Measurements from ENCODE around the gene RD3L.
A peak's percentile ranks its signal among the peaks of the same experiment; 100 is the strongest.
"Not testable (repeated sequence)": the region's sequence is repeated elsewhere in the genome, so short reads cannot be mapped to it uniquely, and the experiment has no call there.

RD3L gene

DNA sequence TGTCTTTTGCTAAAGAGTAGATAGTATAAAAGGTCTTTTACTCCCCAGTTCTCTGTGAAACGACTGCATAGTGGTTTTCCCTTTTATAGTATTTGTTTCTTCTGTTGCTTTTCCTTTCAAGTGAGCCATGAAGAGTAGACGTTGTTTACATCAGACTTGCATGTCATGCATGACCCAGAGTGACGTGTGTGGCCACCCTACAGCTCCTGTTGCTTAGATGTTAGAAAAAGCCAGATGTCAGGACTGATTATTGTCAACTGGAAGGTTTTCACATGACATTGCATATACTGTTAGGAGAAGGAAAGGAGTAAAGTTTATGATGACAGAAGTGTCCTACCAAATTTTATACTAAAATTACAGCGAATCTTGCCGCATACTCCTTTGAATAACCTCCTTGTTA is 1.3 kb upstream of the RD3L start:
- Mint-ChIP-seq H3K4me3 (no peak overlapping the region), H3K27me3 (no peaks in the 10 kb centered on the region), H3K4me1 (ENCODE audit: low read depth) (peaks cover under 1% of the 10 kb centered on the region), H3K36me3 (ENCODE audit: low read depth) (no peaks in the 10 kb centered on the region), H3K9me3 (no peaks in the 10 kb centered on the region), H3K27ac (no peak overlapping the region)
- intact Hi-C loops (cut with micrococcal nuclease) = no loop called here

DNA sequence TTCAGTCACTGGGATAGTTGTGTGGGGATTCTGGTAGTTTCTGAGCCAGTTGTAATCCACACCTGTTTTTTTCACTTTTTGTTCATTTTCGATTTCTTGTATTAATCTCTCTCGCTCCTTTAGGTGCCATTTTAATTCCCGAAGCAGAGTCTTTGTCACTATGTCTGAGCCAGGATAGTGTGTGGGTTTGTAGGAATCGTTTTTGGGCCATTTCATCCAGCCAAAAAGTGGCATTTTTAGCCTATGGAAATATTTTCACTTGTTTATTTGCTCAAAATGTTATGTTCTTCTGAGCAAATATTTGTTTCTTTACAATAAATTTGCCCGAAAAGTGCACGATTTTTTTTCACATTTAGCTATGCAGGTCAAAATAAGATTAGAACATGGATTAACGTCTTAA is 867 bp downstream of the RD3L start:
- Mint-ChIP-seq H3K9me3 (no peaks in the 10 kb centered on the region), H3K27ac (no peak overlapping the region), H3K36me3 (ENCODE audit: low read depth) (no peaks in the 10 kb centered on the region), H3K27me3 (no peaks in the 10 kb centered on the region), H3K4me1 (ENCODE audit: low read depth) (peaks cover 9% of the 10 kb centered on the region), H3K4me3 (no peak overlapping the region)
- intact Hi-C loops (cut with micrococcal nuclease) = no loop called here

DNA sequence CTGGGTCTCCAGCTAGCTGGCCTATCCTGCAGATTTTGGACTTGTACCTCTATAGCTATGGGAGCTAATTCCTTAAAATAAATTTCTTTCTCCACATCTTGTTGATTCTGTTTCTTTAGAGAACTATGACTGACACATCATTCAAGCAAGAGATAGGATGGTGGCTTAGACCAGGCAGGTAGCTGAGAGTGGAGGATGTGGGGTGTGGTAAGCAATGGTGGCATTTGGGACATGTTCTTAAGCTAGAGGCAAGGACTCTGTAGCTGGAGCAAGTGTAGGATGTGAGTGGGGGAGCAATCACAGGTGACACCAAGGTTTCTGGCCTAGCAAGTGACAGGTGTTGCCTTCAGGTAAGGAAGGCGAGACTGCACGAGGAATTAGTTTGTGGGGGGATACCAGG is 7.2 kb downstream of the RD3L start:
- H3K27me3 Mint-ChIP-seq = no peaks in the 10 kb centered on the region
- H3K27ac Mint-ChIP-seq = no peak overlapping the region
- intact Hi-C loops (cut with micrococcal nuclease) = no loop called here
- no peak overlapping the region for H3K4me3 Mint-ChIP-seq
- no peaks in the 10 kb centered on the region for H3K9me3 Mint-ChIP-seq
- peaks cover 60% of the 10 kb centered on the region for H3K4me1 Mint-ChIP-seq (ENCODE audit: low read depth)
- H3K36me3 Mint-ChIP-seq (ENCODE audit: low read depth) = no peaks in the 10 kb centered on the region

DNA sequence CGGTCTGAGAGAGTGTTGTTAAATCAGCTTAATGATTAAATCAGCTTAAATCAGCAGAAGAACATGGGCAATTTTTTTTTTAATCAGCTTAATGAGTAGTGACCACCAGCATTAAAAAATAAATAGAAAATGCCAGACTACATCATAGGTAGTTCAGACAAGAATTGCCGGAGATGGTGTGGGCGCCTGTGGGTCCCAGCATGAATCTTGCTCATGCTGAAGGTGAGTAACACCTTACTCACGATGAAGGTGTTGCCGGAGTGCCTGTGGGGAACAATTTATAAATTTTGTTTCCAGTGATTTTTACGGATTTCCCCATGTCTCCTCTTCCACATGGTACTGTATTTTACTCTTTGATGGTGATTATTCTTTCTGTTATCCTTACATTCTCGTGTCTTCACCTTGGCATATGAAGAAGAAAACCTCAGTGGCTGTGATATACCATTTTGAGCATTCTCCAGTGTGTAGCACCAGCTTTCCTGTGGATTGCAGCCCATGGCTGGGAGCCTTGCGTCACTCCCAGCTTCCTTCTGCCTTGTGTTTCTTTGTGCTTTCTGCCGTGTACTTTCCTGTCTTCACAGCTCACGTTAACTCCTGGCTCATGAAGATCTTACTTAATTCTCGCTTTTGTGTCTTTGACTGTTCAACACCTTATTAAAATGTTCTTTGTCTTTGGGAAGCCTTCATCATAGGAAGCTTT is 9.4 kb downstream of the RD3L start:
- Mint-ChIP-seq H3K36me3 (ENCODE audit: low read depth) (no peaks in the 10 kb centered on the region), H3K27ac (peak overlapping the region; percentile 8), H3K27me3 (no peaks in the 10 kb centered on the region), H3K4me3 (no peak overlapping the region), H3K9me3 (no peaks in the 10 kb centered on the region), H3K4me1 (ENCODE audit: low read depth) (peaks cover 72% of the 10 kb centered on the region)
- intact Hi-C loops (cut with micrococcal nuclease) = no loop called here

DNA sequence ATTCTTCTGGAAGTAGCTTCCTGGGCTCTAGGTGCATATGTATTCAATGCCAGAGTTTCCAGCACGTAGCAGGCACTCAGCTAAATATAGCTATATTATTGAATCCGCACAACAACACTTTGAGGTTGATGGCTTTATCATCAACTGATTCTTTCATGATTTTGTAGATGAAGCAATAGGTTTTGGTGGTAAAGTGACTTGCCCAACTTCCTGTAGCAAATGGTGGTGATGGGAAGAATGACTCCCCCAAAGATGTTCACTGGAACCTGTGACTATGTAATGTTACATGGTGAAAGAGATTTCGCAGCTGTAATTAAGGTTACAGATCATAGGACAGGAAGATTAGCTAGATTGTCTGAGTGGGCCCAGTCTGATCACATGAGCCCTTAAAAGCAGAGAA is 10.9 kb downstream of the RD3L start:
- intact Hi-C loops (cut with micrococcal nuclease) = no loop called here
- Mint-ChIP-seq H3K9me3 (no peaks in the 10 kb centered on the region), H3K4me1 (ENCODE audit: low read depth) (peaks cover 63% of the 10 kb centered on the region), H3K27ac (no peak overlapping the region), H3K4me3 (no peak overlapping the region), H3K36me3 (ENCODE audit: low read depth) (no peaks in the 10 kb centered on the region), H3K27me3 (no peaks in the 10 kb centered on the region)

DNA sequence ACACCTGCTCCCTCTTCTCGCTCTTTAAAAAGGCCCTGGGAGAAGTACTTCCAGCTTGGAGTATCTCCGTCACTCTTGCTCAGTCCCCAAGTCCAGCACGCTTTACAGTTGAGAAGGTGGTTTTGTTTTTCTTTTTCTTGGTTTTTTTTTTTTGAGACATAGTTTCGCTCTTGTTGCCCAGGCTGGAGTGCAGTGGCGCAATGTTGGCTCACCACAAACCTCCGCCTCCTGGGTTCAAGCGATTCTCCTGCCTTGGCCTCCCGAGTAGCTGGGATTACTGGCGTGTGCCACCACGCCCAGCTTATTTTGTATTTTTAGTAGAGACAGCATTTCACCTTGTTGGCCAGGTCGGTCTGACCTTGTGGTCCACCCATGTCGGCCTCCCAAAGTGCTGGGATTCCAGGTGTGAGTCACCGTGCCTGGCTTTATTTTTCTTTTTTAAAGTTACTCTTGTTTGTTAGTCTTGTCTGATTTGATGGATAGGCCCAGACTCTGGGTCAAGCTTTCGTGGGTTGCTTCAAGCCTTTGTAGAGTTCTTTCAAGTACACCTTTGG is 12.2 kb downstream of the RD3L start:
- Mint-ChIP-seq H3K4me1 (ENCODE audit: low read depth) (peaks cover 63% of the 10 kb centered on the region), H3K9me3 (no peaks in the 10 kb centered on the region), H3K4me3 (no peak overlapping the region), H3K27me3 (no peaks in the 10 kb centered on the region), H3K27ac (peak overlapping the region; percentile 25), H3K36me3 (ENCODE audit: low read depth) (no peaks in the 10 kb centered on the region)
- intact Hi-C loops (cut with micrococcal nuclease) = no loop called here

DNA sequence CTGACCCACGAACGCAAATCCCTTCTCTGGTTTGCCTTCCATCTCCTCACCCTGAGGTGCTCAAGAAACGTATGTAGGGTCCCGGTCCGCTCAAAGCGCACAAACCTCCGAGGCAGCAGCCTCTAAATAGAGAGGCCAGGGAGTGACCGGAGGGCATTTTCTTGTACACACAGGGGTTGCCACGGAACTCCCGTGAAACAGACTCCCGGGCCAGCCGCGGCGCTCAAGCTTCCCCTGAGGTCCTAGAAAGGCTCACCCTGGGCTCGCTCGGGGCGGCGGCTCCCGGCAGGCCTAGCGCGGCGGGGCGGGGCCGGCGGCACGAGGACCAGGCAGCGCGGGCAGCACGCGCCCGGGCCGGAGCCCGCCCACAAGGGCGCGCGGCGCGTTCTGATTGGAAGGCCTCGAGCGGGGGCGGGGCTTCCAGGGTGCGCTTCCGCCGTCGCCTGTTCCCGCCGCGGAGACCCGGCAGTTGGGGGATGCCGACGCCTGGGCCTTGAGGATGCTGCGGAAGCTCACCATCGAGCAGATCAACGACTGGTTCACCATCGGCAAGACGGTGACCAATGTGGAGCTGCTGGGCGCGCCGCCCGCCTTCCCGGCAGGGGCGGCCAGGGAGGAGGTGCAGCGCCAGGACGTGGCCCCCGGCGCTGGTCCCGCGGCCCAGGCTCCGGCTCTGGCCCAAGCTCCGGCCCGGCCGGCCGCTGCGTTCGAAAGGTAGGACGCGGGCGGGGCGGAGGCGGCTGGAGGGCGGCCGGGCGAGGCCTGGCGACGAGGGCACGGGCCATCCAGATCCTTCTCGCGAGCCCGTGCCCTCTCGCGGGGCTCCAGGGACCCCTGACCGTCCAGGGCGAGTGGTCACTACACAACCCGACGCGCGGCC is 14.1 kb downstream of the RD3L start, which contains the start of gene TDRD9:
TSS of gene TDRD9 (plus strand) at position 446 of the 880 bp plus-strand sequence. CDS start at position 500, 54 bp downstream.
- Mint-ChIP-seq H3K9me3 (no peaks in the 10 kb centered on the region), H3K27ac (no peak within 1 kb of the TSS), H3K4me1 (ENCODE audit: low read depth) (peaks cover 55% of the 10 kb centered on the region), H3K36me3 (ENCODE audit: low read depth) (no peaks in the 10 kb centered on the region), H3K4me3 (peak within 1 kb of the TSS; percentile 30), H3K27me3 (no peaks in the 10 kb centered on the region)
- intact Hi-C loops (cut with micrococcal nuclease) = no loop called here

DNA sequence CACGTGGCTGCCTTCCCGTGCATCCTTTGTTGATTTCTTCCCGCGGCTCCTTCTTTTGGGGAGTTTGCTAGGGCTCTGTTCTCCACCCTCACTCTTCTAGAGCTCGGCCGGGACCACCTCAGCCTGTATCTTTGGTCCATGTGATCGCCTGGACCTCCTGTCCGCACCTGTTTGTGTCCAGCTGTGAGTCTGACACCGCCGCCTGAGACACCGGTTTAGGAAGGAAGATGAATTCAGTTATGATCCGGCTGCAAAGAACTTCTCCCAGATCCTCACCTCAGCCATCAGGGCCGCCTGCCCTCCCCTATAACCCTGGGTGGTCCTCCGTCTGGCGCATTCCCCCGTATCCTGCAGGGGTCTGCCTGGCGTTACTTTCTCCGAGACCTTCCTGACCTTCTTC is 14.8 kb downstream of the RD3L start:
- intact Hi-C loops (cut with micrococcal nuclease) = no loop called here
- H3K4me1 Mint-ChIP-seq (ENCODE audit: low read depth) = peaks cover 49% of the 10 kb centered on the region
- H3K27me3 Mint-ChIP-seq = no peaks in the 10 kb centered on the region
- no peak overlapping the region for H3K4me3 Mint-ChIP-seq
- no peaks in the 10 kb centered on the region for H3K36me3 Mint-ChIP-seq (ENCODE audit: low read depth)
- H3K27ac Mint-ChIP-seq = no peak overlapping the region
- no peaks in the 10 kb centered on the region for H3K9me3 Mint-ChIP-seq

DNA sequence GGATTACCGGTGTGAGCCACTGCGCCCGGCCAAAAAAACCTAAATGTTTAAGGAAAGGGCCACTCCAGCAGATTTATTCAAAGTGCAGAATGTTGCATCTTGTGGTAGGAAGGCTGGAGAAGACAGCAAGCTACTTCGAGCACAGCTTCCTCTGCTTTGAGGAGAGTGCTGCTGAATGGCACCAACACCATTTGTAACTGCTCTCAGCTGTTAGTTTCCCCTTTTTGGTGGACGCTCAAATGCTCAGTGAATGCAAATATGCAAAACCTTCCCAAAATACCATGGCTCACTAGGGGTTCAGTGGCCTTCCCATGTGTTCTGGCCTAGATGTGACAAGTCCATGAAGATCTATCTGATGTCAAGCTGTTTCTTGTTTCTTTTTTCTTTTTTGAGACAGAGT is 17.0 kb downstream of the RD3L start:
- Mint-ChIP-seq H3K4me3 (no peak overlapping the region), H3K27me3 (no peaks in the 10 kb centered on the region), H3K36me3 (ENCODE audit: low read depth) (peaks cover 8% of the 10 kb centered on the region), H3K4me1 (ENCODE audit: low read depth) (peaks cover 38% of the 10 kb centered on the region), H3K27ac (no peak overlapping the region), H3K9me3 (no peaks in the 10 kb centered on the region)
- intact Hi-C loops (cut with micrococcal nuclease) = no loop called here

DNA sequence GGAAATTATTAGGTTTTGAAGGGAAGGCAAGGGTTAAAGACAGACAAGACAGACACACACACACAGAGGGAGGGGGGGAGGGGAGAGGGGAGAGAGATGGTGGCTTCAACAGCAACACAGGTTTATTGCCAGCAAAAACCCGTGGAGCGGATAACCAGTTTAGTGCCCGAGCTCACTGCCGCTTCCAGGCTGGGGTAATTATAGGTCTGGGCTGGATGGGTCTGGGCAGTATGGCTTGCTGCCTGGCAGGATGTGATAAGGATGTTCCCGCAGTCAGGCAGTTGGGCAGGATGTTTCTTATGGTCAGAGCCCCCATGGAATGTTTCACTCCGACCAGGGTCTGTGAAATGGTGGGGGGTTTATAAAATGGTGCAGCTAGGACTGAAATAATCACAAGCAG is 18.5 kb downstream of the RD3L start:
- H3K27me3 Mint-ChIP-seq = no peaks in the 10 kb centered on the region
- peaks cover 31% of the 10 kb centered on the region for H3K4me1 Mint-ChIP-seq (ENCODE audit: low read depth)
- no peak overlapping the region for H3K27ac Mint-ChIP-seq
- intact Hi-C loops (cut with micrococcal nuclease) = no loop called here
- no peaks in the 10 kb centered on the region for H3K9me3 Mint-ChIP-seq
- H3K4me3 Mint-ChIP-seq = no peak overlapping the region
- H3K36me3 Mint-ChIP-seq (ENCODE audit: low read depth) = peaks cover 10% of the 10 kb centered on the region

DNA sequence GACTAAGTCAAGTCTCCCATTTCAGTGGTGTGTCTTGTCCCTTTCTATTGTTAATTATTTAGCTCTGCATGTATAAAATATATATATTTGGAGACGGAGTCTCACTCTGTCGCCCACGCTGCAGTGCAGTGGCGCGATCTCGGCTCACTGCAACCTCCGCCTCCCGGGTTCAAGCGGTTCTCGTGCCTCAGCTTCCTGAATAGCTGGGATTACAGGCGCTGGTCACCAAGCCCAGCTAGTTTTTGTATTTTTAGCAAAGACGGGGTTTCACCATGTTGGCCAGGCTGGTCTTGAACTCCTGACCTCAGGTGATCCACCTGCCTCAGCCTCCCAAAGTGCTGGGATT is 20.5 kb downstream of the RD3L start:
- peaks cover 27% of the 10 kb centered on the region for H3K36me3 Mint-ChIP-seq (ENCODE audit: low read depth)
- peak overlapping the region; percentile 91 for H3K4me3 Mint-ChIP-seq
- intact Hi-C loops (cut with micrococcal nuclease); H3K9me3 Mint-ChIP-seq; H3K27me3 Mint-ChIP-seq; H3K27ac Mint-ChIP-seq: not testable (repeated sequence)
- peaks cover 37% of the 10 kb centered on the region for H3K4me1 Mint-ChIP-seq (ENCODE audit: low read depth)

DNA sequence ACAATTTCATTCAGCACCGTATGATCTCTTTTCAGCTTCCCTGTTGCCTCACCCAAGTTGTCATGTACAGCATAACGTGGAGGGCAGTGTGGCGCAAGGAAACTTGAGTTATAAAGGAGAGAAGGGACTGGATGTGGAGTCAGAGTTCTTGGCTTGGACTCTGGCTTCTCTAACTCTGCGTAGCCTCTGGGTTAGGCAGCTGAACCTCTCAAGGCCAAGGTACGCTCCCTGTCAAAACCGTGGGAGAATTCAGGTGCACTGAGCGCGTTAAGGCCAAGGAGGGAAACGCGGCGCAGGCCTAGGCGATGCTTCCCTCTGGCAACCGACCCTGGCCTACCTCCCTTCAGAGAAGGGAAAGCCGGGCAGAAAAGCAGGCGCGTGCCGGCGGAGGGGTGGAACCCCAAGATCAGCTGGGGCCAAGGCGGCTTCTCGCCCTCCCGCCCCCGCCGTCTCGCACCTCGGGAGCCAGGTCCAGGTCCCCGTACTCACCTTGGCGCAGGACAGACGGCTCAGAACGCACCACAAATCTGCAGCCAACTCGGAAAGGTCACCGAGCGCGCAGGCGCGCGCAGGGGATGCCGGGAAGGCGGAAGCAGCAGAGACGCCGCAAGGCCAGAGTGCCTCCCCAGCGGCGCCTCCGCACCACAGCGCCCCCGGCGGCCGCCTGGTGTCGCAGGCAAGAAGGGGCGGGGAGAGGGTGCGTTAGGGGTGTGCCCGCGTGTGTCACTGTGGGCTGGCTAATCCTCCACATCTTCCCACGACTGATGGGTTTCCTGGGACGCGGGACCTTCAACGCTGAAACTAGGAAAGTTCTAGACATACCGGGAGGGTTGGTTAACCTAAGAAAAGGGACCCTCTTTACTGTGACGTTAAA is 21.1 kb downstream of the RD3L start:
- intact Hi-C loops (cut with micrococcal nuclease) = no loop called here
- H3K9me3 Mint-ChIP-seq = no peaks in the 10 kb centered on the region
- peaks cover 34% of the 10 kb centered on the region for H3K36me3 Mint-ChIP-seq (ENCODE audit: low read depth)
- no peaks in the 10 kb centered on the region for H3K27me3 Mint-ChIP-seq
- peak overlapping the region; percentile 89 for H3K27ac Mint-ChIP-seq
- peak overlapping the region; percentile 91 for H3K4me3 Mint-ChIP-seq
- H3K4me1 Mint-ChIP-seq (ENCODE audit: low read depth) = peaks cover 37% of the 10 kb centered on the region

DNA sequence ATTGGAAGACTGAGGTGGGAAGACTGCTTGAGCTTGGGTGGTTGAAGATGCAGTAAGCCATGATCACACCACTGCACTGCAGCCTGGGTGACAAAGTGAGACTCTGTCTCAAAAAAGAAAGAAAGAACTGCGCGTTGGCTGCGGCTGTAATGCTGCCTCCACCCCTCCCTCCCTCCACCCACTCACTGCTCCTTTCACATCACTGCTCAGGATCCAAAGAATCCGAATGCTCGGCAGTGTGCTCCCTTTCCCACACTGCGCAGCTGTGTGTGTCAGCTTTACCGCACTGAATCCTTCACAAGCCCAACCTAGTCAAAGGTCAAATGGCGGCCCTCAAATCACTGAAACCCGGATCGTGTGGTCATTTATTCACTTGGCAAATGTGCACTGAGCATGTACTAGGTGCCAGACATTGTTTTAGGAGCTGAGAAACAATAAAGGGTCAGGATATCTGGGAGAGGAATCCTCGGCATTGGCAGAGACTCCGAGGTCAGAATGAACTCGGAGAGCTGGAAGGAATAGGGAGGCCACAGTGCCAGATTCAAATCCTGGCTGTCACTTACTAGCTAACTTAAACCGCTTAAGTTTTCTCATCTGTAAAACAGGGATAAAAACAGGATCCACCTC is 25.6 kb downstream of the RD3L start:
- no peak overlapping the region for H3K27ac Mint-ChIP-seq
- H3K4me3 Mint-ChIP-seq = no peak overlapping the region
- intact Hi-C loops (cut with micrococcal nuclease) = no loop called here
- peaks cover 24% of the 10 kb centered on the region for H3K4me1 Mint-ChIP-seq (ENCODE audit: low read depth)
- H3K9me3 Mint-ChIP-seq = no peaks in the 10 kb centered on the region
- peaks cover 78% of the 10 kb centered on the region for H3K36me3 Mint-ChIP-seq (ENCODE audit: low read depth)
- no peaks in the 10 kb centered on the region for H3K27me3 Mint-ChIP-seq

Data from dendritic cell treated with granulocyte-macrophage colony-stimulating factor and Interleukin-4, amounts not matched to agents 40 ng/mL and 50 ng/mL, for 4 days (primary cell).